H1 (cell line): Measurements from ENCODE around the gene SYNJ2BP. TPM values are rescaled to one million over a fixed set of nuclear protein-coding genes. Genes with fewer than 3 reads are reported as not detected.

ENCODE experiments used
- E2F6 ChIP-seq: IDR thresholded peaks from 2 replicates; pipeline ENCODE4 v1.6.1; 2012; ENCODE audit warnings: inconsistent platforms
- JUN ChIP-seq: IDR thresholded peaks from 2 replicates; pipeline ENCODE4 v1.6.1; 2011; ENCODE audit warnings: low read depth, mild to moderate bottlenecking, improper control_type of control experiment, low read length
- NANOG ChIP-seq: IDR thresholded peaks from 2 replicates; pipeline ENCODE4 v1.6.1; 2011; ENCODE audit warnings: low read length, low read depth, mild to moderate bottlenecking, inconsistent platforms; ENCODE audit not compliant: insufficient read depth, poor library complexity, severe bottlenecking
- POLR2AphosphoS5 ChIP-seq: IDR thresholded peaks from 2 replicates; pipeline ENCODE4 v1.6.1; 2011; ENCODE audit warnings: low read depth, low read length
- TEAD4 ChIP-seq: IDR thresholded peaks from 2 replicates; pipeline ENCODE4 v1.6.1; 2012; ENCODE audit warnings: low read depth, low read length, inconsistent platforms, mixed read lengths
- polyA plus RNA-seq, 7 experiments: library from polyadenylated mRNA; depleted of rRNA in 3 of 7; stranded (reverse) in 5 of 7; unstranded in 2 of 7; fragments of >200 nt in 5 of 7; fragments of 200-250 nt in 2 of 7; gene quantifications; 1 replicate in 5 of 7; 2 replicates in 1 of 7; 4 replicates in 1 of 7; pipeline versions ENCODE4 v1.2.1 to v1.2.3, GENCODE V29; 2011 to 2013; ENCODE audit warnings: missing spikeins in 2 of 7, mixed read lengths in 2 of 7
- total RNA-seq: library from RNA; stranded (reverse); fragmentation: NEBNext Ultra II Directional; extraction: Animal tissue kit (Norgen Biotek cat#: 25700); gene quantifications from 2 replicates; pipeline ENCODE4 v1.2.1, GENCODE V29; 2021

Gene SYNJ2BP
- total and polyA plus RNA-seq, 2 of the 8 experiments (the other 6 are each of a cell fraction or from before 2014, with no cell fraction given), result 9.6 to 30.6 TPM

- TF ChIP-seq POLR2AphosphoS5 (no peak), JUN (no peak), E2F6 (no peak), NANOG (no peak), TEAD4 (no peak)
These were observed 18.6 kb downstream of the SYNJ2BP start (continued) for GRCh38 chr14:70398280-70398679.
